Measurements from ENCODE around the gene FANCC. TPM values are rescaled to one million over a fixed set of nuclear protein-coding genes. Genes with fewer than 3 reads are reported as not detected.
"Not testable (repeated sequence)": the region's sequence is repeated elsewhere in the genome, so short reads cannot be mapped to it uniquely, and the experiment has no call there.

FANCC gene
- total RNA-seq, 1 donor: 3.8 TPM

GRCh38 chr9:95207403-95207802 lies 110.1 kb downstream of the FANCC start:
- Histone ChIP-seq H3K9me3 (ENCODE audit: low read depth, low read length) (no peaks in the 10 kb centered on the region), H3K4me1 (ENCODE audit: insufficient read depth, low read length) (no peaks in the 10 kb centered on the region), H3K27me3 (ENCODE audit: insufficient read depth, low read length) (no peaks in the 10 kb centered on the region), H3K4me3 (ENCODE audit: low read length) (no peak overlapping the region)

DNA sequence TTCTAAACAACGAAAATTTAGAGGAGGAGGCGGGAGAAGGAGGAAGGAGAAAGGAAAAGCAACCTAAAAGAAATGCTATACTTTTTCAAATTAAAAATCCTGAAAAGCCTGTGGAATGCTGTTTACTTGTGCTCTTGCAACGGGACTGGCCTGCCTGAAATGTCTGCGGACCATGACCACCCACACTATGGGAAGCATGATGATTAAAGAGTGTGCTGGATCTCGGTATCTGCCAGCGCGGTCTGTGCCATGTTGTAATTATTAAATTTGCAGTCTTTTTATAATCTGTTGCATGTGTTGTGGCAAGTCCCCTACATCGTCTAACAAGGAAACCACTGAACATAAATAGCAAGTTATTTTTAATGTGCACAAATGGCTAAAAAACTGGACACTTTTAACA lies 111.4 kb downstream of the FANCC start:
- Histone ChIP-seq H3K9me3 (ENCODE audit: low read depth, low read length) (no peaks in the 10 kb centered on the region), H3K27me3 (ENCODE audit: insufficient read depth, low read length) (no peaks in the 10 kb centered on the region), H3K4me3 (ENCODE audit: low read length) (no peak overlapping the region), H3K4me1 (ENCODE audit: insufficient read depth, low read length) (no peaks in the 10 kb centered on the region)

- no peak overlapping the region for H3K4me3 ChIP-seq (ENCODE audit: low read length)
- H3K9me3 ChIP-seq (ENCODE audit: low read depth, low read length): no peaks in the 10 kb centered on the region
- H3K27me3 ChIP-seq (ENCODE audit: insufficient read depth, low read length): no peaks in the 10 kb centered on the region
- H3K4me1 ChIP-seq (ENCODE audit: insufficient read depth, low read length): no peaks in the 10 kb centered on the region
Measured at GRCh38 chr9:95204710-95205109, 112.8 kb downstream of the FANCC start.

GRCh38 chr9:95204310-95204709 lies 113.2 kb downstream of the FANCC start:
- Histone ChIP-seq H3K27me3 (ENCODE audit: insufficient read depth, low read length) (no peaks in the 10 kb centered on the region), H3K4me1 (ENCODE audit: insufficient read depth, low read length) (no peaks in the 10 kb centered on the region), H3K9me3 (ENCODE audit: low read depth, low read length) (no peaks in the 10 kb centered on the region), H3K4me3 (ENCODE audit: low read length) (no peak overlapping the region)

GRCh38 chr9:95203019-95203418 lies 114.5 kb downstream of the FANCC start:
- H3K4me3 ChIP-seq (ENCODE audit: low read length); H3K27me3 ChIP-seq (ENCODE audit: insufficient read depth, low read length); H3K9me3 ChIP-seq (ENCODE audit: low read depth, low read length); H3K4me1 ChIP-seq (ENCODE audit: insufficient read depth, low read length): not testable (repeated sequence)

DNA sequence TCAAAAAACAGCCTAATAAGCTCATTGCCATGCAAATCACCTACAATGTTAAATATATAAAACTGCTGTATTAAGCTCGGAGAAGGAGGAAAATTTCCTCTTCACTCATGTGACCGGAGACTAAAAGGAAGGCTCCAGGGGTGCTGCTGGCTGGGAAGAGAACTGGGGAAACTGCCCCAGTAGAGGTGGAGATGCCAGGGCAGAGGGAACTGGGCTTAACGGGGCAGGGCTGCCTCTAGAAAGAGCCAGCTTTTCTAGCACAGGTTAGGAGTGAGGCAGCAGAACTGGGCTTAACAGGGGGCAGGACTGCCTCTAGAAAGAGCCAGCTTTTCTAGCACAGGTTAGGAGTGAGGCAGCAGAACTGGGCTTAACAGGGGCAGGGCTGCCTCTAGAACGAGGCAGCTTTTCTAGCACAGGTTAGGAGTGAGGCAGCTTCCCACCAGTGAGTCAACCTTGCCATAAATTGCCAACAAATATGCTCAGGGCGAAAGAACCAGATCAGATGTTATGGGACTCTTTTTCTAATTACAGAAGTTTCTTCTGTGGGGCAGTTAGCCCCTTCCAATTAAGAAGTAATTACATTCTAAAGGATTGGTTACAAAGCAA lies 115.3 kb downstream of the FANCC start:
- H3K9me3 ChIP-seq (ENCODE audit: low read depth, low read length): no peaks in the 10 kb centered on the region
- H3K4me1 ChIP-seq (ENCODE audit: insufficient read depth, low read length): no peaks in the 10 kb centered on the region
- no peak overlapping the region for H3K4me3 ChIP-seq (ENCODE audit: low read length)
- H3K27me3 ChIP-seq (ENCODE audit: insufficient read depth, low read length): no peaks in the 10 kb centered on the region

GRCh38 chr9:95201206-95201605 lies 116.3 kb downstream of the FANCC start:
- no peaks in the 10 kb centered on the region for H3K9me3 ChIP-seq (ENCODE audit: low read depth, low read length)
- no peak overlapping the region for H3K4me3 ChIP-seq (ENCODE audit: low read length)
- no peaks in the 10 kb centered on the region for H3K4me1 ChIP-seq (ENCODE audit: insufficient read depth, low read length)
- no peaks in the 10 kb centered on the region for H3K27me3 ChIP-seq (ENCODE audit: insufficient read depth, low read length)

- H3K4me3 ChIP-seq (ENCODE audit: low read length): no peak overlapping the region
- no peaks in the 10 kb centered on the region for H3K4me1 ChIP-seq (ENCODE audit: insufficient read depth, low read length)
- no peaks in the 10 kb centered on the region for H3K9me3 ChIP-seq (ENCODE audit: low read depth, low read length)
- H3K27me3 ChIP-seq (ENCODE audit: insufficient read depth, low read length): no peaks in the 10 kb centered on the region
Measured at GRCh38 chr9:95197692-95198271, 119.7 kb downstream of the FANCC start.

DNA sequence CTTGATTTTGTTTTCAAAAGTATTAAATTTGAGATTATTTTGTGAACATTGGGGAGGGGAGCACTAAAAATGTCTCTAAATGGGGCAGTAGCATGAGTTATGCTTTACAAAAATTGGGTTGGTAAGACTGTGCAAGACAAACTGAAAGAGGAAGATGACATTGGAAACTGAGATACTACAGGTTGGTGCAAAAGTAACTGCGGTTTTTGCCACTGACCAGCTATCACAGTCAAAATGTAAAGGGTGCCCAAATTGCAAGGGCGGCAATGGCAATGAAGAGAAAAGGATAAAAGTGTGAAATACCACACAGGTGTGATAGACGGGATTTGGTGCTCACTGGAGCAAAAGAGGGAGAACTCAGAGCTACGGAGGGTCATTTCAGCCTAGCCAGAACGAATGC lies 124.0 kb downstream of the FANCC start:
- no peaks in the 10 kb centered on the region for H3K9me3 ChIP-seq (ENCODE audit: low read depth, low read length)
- no peak overlapping the region for H3K4me3 ChIP-seq (ENCODE audit: low read length)
- peaks cover 17% of the 10 kb centered on the region for H3K4me1 ChIP-seq (ENCODE audit: insufficient read depth, low read length)
- no peaks in the 10 kb centered on the region for H3K27me3 ChIP-seq (ENCODE audit: insufficient read depth, low read length)

- H3K9me3 ChIP-seq (ENCODE audit: low read depth, low read length): no peaks in the 10 kb centered on the region
Measured at GRCh38 chr9:95193067-95193466, 124.4 kb downstream of the FANCC start.

DNA sequence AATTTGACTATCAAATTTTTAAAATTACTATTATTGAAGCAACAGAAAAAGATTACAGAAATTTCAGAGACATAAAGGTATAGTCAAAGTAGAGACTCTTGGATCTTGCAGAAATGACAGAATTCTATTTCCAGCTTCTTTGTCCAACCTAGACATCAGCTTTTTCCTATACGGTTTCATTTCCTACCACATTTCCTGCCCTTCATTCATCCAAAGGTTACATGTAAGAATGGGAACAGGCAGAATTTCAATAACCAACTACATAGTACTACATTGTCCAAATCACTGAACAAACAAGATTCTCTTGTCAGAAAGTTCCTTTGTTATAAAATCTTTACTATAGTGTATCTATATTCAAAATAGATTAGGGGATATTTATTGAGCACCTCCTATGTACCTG lies 124.9 kb downstream of the FANCC start:
- Histone ChIP-seq H3K27me3 (ENCODE audit: insufficient read depth, low read length) (no peaks in the 10 kb centered on the region), H3K9me3 (ENCODE audit: low read depth, low read length) (no peaks in the 10 kb centered on the region), H3K4me3 (ENCODE audit: low read length) (no peak overlapping the region), H3K4me1 (ENCODE audit: insufficient read depth, low read length) (peaks cover 22% of the 10 kb centered on the region)

More at GRCh38 chr9:95193067-95193466, 124.4 kb downstream of the FANCC start:
- Histone ChIP-seq H3K4me1 (ENCODE audit: insufficient read depth, low read length) (peaks cover 21% of the 10 kb centered on the region), H3K4me3 (ENCODE audit: low read length) (no peak overlapping the region), H3K27me3 (ENCODE audit: insufficient read depth, low read length) (no peaks in the 10 kb centered on the region)

- H3K27me3 ChIP-seq (ENCODE audit: insufficient read depth, low read length): no peaks in the 10 kb centered on the region
- H3K4me1 ChIP-seq (ENCODE audit: insufficient read depth, low read length): peaks cover 22% of the 10 kb centered on the region
- H3K4me3 ChIP-seq (ENCODE audit: low read length): no peak overlapping the region
- no peaks in the 10 kb centered on the region for H3K9me3 ChIP-seq (ENCODE audit: low read depth, low read length)
Measured at GRCh38 chr9:95190413-95190812, 127.1 kb downstream of the FANCC start.

GRCh38 chr9:95189251-95190098 lies 128.0 kb downstream of the FANCC start:
- no peak overlapping the region for H3K4me3 ChIP-seq (ENCODE audit: low read length)
- H3K4me1 ChIP-seq (ENCODE audit: insufficient read depth, low read length): peaks cover 22% of the 10 kb centered on the region
- H3K9me3 ChIP-seq (ENCODE audit: low read depth, low read length): no peaks in the 10 kb centered on the region
- H3K27me3 ChIP-seq (ENCODE audit: insufficient read depth, low read length): no peaks in the 10 kb centered on the region

GRCh38 chr9:95188459-95188858 lies 129.1 kb downstream of the FANCC start:
- H3K9me3 ChIP-seq (ENCODE audit: low read depth, low read length): no peaks in the 10 kb centered on the region
- no peaks in the 10 kb centered on the region for H3K27me3 ChIP-seq (ENCODE audit: insufficient read depth, low read length)
- peaks cover 22% of the 10 kb centered on the region for H3K4me1 ChIP-seq (ENCODE audit: insufficient read depth, low read length)
- H3K4me3 ChIP-seq (ENCODE audit: low read length): no peak overlapping the region

- Histone ChIP-seq H3K27me3 (ENCODE audit: insufficient read depth, low read length) (no peaks in the 10 kb centered on the region), H3K4me1 (ENCODE audit: insufficient read depth, low read length) (peaks cover 22% of the 10 kb centered on the region), H3K4me3 (ENCODE audit: low read length) (no peak overlapping the region), H3K9me3 (ENCODE audit: low read depth, low read length) (no peaks in the 10 kb centered on the region)
Measured at GRCh38 chr9:95185956-95186355, 131.6 kb downstream of the FANCC start.
